Stimulated activated CD4-positive, alpha-beta T cell treated with anti-CD3 and anti-CD28 coated beads, TNF-alpha, amount 100 ng/mL, for 4 hours (primary cell): ENCODE data around the gene CTNNAL1.

Experiments used
- DNase-seq, 3 experiments: peaks; one replicate each; pipeline ENCODE4 v3.0.0-alpha.2; 2020; ENCODE audit warnings: low read depth in 3 of 3

CTNNAL1 gene

DNA sequence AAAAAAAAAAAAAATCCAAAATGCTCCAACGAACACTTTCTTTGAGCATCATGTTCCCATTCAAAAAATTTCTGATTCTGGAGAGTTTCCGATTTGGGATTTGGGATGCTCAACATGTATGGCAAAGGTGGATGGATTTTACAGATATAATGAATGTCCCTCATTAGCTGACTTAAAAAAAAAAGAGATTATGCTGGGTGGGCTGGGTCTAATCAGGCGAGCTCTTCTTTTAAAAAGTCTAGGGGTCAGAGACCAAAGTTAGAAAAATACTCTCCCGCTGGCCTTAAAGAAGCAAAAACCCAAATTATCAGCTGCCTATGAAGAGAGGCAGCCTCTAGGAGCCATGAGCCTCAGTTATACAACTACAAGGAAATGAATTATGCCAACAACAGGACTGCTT lies 15.2 kb upstream of the CTNNAL1 start:
- no peak for DNase-seq

DNA sequence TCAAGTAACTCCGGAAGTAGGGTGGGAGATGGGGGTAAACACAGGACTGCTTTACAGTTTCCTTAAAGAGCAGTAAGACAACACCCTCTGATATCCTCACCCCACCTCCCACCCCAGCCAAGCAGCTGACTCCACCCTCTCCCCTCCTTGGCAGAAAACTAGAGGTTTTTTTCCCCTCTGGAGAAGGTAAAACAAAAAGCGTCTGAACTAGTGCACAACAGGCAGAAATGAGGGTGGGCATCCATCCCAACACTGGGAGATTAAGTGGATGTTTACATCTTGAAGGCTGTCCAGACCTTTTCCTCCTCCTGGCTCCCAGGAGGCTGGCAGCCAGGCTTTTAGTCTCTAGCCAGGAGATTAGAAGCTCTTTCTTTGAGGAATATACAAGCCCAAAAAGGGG lies 13.9 kb upstream of the CTNNAL1 start:
- DNase-seq, result no peak

DNA sequence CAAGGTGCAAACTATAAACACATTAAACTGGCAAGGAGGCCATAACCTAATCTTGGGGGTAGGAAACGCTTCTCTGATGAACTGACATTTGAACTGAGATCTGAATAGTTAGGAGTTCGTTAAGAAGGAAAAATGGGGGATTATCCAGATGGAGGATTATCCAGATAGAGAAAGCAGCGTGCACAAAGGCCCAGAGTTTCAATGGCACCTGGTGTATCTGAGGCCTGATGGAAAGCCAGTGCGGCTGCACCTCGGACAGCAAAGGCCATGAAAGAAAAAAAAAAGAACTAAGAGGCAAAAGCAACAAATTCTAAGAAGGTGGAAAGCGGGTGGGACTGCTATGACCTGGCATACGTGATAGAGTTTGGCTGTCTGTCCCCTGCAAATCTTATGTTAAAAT lies 13.0 kb upstream of the CTNNAL1 start:
- no peak for DNase-seq

DNA sequence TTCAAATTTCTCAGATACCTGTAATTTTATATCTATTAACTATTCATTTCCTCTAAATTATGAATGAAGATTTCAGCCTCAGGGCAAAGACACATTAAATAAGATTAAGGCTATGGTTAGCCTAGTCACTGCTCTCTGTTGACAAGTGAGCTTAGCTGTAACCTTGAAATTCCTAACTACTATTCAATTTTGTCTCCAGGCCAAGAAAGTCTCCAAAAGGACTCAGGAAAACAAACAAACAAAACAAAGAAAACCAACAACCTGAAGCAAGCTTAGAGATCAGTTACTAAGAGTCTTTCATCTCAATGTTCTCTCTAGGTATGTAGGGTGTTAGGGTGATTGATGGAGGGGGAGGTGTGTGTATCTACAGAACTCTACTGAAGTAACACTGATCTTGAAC lies 9.6 kb upstream of the CTNNAL1 start:
- no peak for DNase-seq

DNA sequence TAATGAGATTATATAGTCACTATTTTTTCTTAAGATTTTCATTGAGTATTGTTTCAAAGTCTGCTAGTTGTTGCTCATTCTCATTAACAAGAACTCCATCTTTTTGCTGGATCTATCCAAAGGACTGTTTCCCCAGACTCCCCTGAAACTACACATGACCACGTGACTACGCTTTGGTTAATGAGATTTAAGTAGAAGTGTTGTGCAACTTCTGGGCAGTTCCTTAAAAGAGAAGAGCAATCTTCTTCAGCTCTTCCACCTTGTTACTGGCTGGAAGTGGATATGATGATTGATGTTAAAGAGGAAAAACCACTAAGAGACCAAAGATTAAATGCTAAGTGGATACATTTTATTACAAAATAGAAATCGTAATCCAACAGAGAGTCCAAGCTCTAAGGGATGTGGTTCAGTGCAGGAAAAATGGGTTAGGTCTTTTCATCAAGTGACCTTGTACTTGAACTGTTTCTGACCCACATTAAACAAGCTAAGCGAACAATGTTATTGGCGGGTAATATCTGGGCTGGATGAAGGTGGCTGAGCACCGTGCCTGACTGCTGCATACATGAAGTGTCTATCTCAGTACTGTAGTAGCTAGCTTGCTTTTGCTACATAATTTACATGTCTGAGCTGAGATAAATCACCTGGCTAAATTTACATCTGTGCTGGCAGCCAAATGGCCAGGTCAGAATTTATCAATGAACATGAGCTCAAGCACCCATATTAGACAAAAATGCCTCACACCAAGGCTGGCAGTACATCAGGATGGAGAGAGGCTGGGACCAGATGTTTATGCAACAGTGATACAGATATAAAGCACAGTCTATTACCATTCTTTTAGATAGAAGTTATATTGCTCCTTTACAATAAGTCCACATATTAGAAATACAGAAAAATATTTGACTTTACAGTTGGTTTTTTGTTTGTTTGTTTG lies 7.5 kb upstream of the CTNNAL1 start:
- DNase-seq, result no peak

DNA sequence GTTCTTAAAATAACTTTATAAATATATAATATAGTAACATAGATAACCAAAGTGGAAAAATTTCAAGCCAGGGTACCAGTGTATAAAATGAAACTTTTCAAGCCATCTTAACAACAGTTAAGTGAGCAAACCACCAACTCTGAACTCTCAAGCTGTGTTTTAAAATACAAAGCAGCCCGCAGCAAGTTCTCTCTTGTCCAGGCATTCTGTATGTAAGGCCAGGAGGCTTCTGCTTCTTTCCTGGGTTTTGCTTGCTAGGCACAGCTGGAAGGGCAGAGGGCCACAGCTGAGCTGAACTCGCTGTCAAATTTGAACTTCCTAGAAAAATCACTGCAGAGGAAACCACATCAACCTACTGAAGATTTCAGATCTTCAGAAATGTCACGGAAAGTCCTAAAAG lies 6.8 kb upstream of the CTNNAL1 start:
- no peak for DNase-seq

DNA sequence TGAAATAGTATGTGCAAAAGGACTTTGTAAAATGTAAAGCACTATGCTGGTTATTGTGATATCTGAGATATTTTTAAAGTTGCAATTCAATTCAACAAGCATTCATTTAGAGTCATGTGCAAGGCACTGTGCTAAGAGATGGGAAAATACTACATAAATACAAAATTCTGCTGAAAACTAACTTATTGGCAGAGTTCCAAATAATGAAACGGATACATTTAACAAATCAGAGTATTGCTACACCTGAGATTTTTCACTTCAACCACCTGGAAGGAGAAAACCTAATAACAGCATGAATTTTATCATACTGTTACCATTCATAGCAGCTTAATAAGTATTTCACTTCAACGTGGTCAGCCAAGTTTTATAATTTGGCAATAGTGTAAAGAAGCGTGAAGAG lies 6.1 kb upstream of the CTNNAL1 start:
- DNase-seq, result no peak

DNA sequence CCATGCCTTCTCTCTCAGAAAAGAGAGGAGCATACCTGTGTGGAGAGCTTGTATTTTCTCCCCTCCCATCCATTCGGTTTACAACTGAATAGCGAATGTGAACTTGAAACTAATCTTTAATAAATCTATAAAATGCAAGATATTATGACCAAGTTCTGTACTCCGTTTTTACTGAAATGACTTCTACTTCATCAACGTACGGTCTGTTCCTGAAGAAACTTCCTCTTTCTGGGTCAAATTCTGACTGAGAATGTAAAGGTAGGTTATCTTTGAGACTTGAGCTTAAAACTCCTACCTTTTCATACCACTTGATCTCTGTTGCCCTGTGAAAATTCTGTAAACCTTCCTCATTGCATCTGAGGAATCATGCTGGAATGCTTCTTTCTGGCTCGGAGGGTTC lies 4.2 kb upstream of the CTNNAL1 start:
- DNase-seq, result no peak

DNA sequence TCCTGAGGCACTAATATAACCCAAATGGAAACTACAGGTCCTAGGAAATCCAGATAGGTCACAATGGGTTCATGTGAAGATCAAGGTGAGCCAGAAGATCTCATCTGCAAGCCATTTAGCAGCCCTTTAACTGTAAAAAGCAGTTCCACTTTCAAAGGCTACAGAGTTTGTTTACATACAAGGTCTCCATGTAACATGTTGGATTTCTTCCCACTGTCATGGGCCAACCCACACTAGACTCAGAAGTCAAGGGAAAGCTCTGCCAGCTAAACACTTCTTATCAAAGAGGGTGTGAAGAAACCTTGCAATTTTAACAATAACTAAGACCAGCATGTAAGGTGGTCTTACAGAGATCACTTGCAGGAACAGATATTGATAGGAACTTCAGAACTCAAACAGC lies 3.8 kb upstream of the CTNNAL1 start:
- DNase-seq, result no peak

DNA sequence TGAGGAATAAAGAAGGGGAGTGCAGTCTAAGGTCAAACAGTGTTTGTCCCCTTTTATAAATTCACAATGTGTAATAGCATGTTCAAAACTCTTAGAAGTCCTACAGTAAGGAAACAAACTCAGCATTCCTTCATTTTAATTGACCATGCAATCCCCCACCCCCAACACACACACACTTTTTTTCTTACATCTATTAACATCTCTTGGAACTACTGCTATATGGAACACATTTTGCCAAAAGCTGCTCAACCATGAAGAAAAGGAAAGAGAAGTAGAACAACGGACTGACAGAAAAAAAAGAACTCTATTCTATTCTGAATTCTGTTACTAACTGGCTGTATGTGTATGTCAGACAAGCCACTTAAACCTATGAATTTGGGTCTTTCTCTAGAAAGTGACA lies 2.8 kb upstream of the CTNNAL1 start:
- no peak for DNase-seq

DNA sequence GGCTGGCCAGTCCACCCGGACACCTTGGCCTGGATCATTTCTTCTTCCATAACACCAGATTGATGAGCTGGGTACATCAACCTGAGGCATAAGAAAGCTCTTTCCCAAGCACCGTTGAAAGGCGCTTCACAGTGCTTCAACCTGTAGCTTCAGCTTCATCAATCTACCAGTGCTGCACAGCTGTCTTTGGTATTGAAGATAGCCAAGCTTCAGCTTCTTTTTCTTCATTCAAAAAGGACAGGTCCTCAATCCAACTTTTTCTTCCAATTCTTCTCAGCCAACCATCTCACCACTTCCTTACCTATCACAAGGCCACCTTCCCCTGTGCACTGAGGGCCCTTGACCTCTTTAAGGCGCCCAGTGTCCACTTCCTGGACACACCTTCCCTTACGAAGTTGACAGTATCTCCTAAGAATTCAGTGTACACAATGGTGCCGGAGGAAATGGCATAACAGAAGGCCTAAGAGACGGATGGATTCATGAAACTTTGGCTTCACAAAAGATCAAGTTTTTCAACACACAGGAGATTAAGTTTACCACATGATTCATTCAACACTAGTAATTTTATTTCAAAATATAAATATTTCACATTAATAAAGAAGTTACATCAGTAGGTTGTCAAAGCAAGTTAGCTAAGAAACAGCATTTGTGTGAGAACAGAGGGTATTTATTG lies 1.4 kb upstream of the CTNNAL1 start:
- DNase-seq, result no peak

DNA sequence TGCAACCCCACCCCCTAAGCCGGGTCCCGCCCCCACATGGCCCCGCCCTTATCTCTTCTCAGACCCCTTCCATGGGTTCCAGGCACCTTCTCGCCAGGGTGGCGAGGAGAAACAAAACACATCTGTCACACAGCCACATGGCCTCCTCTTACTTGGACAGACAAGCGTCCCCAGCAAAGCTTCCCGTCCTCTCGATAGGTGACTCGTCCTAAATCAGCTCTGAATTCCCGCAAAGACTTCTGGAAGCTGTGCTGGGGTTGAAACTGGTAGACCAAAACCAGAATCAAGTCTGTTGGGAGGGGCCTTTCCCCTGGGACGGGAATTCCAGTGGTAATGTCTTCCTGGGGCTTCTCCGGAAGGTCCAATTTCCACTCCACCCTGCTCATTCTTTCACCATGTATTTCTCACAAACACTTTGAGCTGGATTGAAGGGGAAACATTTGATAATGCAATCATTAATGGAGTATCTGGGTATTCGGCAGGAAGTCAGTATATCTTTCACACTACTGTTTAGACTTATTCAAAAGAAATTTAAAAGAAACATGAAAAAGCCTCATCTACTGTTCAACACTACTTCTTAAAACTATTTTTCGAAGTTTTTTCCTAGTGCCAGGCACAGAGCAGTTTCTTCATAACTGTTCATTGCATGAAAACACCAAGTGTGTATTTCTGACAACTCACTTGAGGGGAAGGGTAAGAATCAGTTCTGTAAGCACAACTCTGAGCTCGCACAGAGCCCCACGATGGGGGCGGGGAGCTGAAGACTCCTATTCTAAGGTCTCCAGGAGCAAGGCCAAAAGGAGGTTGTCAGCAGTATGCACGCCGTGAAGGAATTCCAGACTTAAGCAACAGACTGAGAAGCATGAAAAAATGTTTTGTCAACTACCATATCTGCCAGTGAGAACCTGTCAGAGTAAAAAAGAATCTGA lies 644 bp upstream of the CTNNAL1 start:
- DNase-seq, result no peak

DNA sequence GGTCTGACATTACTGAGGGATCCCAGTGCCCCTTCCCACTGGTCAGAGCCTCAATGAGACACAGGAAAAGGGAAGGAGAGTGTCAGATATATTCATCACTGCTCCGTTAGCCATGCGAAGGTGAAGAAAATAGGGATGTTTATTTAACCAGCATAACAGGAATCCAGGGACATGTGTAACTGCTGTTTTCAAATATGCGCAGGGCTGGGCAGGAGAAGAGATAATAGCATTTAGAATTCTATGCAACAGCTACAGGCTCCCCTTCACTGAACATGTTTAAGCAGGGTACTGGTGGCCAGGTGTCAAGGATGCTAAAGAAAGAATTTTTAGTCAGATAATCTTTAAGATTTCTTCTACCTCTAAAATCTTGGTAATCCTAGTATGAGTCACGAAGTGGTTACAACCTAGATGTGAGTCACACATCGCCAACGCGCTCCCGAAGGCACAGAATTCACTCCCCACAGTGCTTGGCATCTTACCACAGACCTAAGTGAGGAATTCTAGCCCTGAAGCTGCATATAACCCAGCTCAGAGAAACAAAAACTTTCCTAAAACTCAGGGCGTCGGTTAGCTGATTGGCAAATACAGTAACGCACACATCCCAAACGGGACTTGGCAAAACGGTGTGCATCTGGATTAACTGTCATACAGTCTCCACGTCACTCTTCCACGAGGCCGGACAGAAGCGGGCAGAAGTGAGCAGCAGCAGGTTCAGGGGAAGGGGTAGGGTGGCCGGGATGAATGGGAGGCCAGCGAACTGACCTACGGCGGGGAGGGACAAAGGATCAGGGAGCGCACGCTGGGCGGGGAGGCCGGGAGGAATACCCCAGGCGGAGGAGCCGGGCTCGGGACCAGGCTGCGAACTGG lies 1.1 kb downstream of the CTNNAL1 start:
- peak; percentile 26 to 44 (median 38) for DNase-seq

DNA sequence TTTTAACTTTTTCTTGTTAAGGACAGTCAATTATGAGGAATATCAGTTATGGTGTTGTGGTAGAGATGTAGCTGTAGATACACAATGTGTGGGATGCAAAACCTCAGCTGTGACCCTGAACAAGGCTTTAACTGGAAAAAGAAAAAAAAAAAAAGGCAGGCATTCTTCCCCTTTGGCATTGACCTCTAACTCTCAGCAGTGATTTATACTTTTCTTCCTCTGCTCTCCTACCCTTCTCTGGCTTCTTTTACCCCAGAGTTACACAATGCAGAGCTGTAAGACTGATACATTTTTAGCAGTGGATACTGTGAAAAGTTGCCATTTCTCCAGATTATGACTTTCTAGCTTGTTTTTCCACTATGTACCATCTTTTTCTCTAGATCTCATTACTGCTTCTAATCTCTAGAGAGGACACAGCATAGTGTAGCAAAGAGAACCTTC lies 2.0 kb downstream of the CTNNAL1 start:
- no peak for DNase-seq

DNA sequence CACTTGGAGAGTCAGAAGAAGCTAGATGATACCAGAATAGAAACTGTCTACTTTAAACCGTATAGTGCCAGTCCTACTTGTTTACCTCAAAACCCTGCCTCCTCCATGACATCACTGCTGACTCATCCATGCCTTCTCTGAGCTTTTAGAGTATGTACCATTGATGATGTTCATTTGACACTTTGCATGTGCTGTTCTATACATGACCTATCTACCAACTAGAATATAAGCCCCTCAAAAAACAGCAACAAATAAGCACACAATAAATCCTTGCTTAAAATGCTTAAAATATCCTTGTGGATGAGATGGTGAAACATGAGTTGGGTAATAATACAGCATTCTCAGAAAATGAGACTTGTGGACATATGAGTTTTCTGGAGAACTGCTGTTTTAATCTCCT lies 2.6 kb downstream of the CTNNAL1 start:
- DNase-seq, result peak in 2 of 3 experiments; percentile 40 to 51

DNA sequence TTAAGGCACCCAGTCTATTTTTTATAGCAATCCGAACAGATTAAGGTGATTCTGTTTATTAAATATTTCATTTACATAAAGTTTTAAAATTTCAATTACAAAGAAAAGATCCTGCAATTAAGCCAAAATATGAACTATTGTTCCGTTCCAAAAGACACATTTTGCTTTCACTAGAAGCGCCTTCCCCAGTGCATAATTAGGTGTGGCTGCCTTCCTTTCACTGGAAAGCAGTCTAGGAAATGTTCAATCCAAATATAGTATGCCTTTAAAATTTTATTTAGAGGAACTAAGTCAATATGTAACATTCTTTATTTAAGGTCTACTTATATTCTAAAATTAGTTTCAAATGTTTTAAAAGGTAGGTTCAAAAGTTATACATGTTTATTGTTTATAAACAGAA lies 7.6 kb downstream of the CTNNAL1 start:
- no peak for DNase-seq

DNA sequence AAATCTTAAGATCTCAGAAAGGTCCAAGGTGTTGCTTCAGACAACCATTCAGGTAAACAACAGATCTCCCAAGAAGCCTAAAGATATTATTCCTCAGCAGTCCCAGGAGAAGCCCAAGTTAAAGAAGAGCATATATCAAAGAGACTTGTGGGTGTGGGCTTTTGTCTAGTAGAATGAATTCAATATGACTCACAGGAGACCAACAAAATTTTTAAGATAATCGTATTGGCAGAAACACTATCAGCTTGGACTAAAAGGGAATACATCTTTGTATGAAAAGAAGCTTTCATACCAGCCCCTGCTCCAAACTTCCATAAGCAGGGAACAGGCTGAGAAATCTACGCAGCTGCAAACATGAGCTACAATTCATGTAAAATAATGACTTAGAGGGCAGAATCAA lies 10.2 kb downstream of the CTNNAL1 start:
- no peak for DNase-seq

DNA sequence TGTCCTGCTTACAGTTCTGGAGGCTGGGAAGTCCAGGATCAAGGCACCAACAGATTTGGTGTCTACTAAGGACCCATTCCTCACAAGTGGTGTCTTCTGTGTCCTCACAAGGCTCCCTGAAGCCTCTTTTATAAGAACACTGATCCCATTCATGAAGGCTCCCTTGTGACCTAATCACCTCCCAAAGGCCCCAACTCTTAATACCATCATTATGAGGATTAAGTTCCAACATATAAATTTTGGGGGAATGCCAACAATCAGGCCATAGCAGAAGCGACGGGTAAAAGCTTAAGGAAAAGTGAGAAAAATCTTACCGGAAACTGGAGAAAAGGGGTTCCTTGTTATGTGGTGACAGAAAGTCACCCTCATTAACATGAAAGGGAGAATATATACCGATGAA lies 11.2 kb downstream of the CTNNAL1 start:
- no peak for DNase-seq

DNA sequence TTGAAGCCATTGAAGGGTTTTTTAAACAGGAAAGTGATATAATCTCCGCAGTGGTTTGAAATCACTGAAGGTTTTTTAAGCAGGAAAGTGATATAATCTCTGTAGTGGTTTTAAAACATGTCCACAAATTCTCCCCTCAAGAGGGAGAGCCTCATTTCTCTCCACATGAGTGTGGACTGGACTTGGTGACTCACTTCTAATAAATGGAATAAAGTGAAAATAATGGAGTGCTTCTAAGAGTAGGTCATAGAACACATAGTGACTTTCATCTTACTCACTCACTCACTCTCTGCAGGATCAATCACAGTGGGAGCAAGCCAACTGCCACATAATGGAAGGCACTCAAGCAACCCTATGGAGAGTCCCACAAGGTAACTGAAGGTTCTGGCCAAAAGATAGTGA lies 12.0 kb downstream of the CTNNAL1 start:
- no peak for DNase-seq

DNA sequence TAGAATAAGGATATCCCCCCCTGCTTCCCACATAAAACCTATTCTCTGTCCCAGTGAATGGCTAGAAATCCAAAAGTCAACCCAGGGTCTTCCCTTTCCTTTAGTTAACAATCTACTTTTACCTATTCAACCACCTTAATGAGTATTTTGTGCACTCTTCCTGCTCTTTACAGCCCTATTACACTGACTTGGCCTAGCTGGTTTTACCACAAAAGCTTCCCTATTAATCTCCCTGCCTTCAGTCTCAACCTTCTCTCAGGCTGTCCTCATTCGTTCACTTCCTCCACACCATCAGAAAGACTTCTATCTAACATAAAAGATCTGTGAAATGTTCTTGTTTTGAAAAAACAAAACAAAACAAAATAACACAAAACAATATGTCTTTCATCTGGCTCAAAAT lies 16.2 kb downstream of the CTNNAL1 start:
- DNase-seq, result no peak

DNA sequence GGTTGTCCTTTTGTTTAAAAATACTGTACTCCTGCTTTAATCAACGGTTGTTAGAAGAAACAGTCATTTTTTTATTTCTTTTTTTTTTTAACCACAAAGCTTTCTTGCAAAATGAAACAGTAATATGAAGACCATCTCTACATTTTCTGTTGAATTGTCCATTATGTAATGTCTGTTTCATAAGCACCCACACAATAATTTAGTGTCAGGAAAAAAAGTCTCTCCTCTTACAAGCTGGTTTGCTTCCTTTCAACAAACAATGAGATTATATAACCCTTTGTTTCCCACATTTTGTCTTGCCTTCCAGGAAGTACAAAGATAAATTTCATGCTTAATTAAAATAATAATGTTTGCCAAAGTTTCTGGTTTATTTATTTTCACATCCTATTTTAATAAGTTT lies 16.7 kb downstream of the CTNNAL1 start:
- DNase-seq, result no peak
